Muscle of leg (tissue), 11 donors: ENCODE results near the gene CD160. TPM values are rescaled to one million over a fixed set of nuclear protein-coding genes. Genes with fewer than 3 reads are reported as not detected.
"Not testable (repeated sequence)": the region's sequence is repeated elsewhere in the genome, so short reads cannot be mapped to it uniquely, and the experiment has no call there.

Experiments used
- DNase-seq: peaks from one replicate; pipeline ENCODE4 v3.0.0; 2013
- H3K27ac ChIP-seq: one replicate; pipeline ENCODE4 v1.5.1; 2013; ENCODE audit warnings: mild to moderate bottlenecking, low read length, control low read depth
- H3K27me3 ChIP-seq: one replicate; pipeline ENCODE4 v1.6.1; 2013; ENCODE audit warnings: low read length; ENCODE audit not compliant: control insufficient read depth, insufficient read depth
- H3K36me3 ChIP-seq: one replicate; pipeline ENCODE4 v1.6.1; 2013; ENCODE audit warnings: low read length; ENCODE audit not compliant: control insufficient read depth, insufficient read depth
- H3K4me1 ChIP-seq: one replicate; pipeline ENCODE4 v1.6.1; 2013; ENCODE audit warnings: low read length; ENCODE audit not compliant: control insufficient read depth, insufficient read depth
- H3K4me3 ChIP-seq: one replicate; pipeline ENCODE4 v1.5.1; 2013; ENCODE audit warnings: low read length, control low read depth
- H3K9me3 ChIP-seq: replicated peaks from 2 replicates; pipeline ENCODE4 v1.6.1; 2013; ENCODE audit warnings: low read depth, low read length; ENCODE audit not compliant: control insufficient read depth
- WGBS: methylation state at CpG from one replicate; pipeline ENCODE4 v1.1.5; 2013; ENCODE audit warnings: missing lambda C conversion rate; ENCODE audit not compliant: insufficient coverage; 5-methylcytosine and 5-hydroxymethylcytosine counted together
- polyA plus RNA-seq, 8 donors: library from polyadenylated mRNA; unstranded; fragments of 120-200 nt; gene quantifications; one replicate each; pipeline versions ENCODE4 v1.2.1 to v1.2.3, GENCODE V29; 2013; ENCODE audit warnings: inconsistent platforms in 1 of 8, low replicate concordance in 1 of 8; ENCODE audit not compliant: insufficient read length in 8 of 8, insufficient read depth in 1 of 8
- total RNA-seq: library from RNA; stranded (reverse); fragments of 120-200 nt; gene quantifications from one replicate; pipeline ENCODE4 v1.2.4, GENCODE V29; 2013

Gene CD160
- total and polyA plus RNA-seq, 9 donors, result 0.09 to 0.95 (median 0.79) TPM

DNA sequence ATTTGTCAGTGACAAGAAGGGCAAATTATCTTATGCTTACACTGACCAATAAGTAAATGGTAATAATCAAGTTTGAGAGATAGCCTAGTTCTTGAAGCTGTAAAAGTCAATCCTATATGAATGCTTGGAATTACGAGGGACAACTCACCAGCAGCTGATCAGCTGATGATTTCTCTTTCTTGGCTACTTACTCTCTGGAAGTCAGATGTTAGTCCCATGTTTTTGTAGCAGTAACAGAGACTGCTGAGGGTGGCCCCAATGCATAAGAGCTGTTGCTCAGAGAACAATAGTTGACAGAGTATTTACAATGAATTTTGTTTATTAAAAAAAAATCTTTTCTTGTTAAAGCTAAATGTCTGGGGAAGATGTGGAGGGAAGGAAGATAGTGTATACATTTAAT lies 39.3 kb downstream of the CD160 start:
- WGBS, result no CpG with 5 or more reads among the region's 1 CpG

DNA sequence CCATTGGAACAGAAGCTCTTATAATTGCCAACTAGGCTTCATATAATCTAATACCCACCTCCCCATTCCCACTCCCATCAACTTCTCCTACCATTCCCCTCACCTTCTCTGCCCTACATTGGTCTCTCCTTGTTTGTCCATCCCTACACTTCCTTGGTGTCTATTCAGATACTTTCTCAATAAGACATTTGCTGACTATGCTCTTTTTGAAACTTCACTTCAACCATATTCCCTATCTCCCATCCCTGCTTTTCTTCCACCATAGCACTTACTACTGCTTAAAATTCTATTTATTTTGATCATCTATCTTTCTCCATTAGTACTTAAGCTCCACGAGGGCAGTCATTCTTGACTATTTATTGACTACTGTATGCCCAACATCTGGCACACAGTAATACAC lies 40.4 kb downstream of the CD160 start:
- no peak overlapping the region for H3K4me3 ChIP-seq
- H3K4me1 ChIP-seq, result no peaks in the 10 kb centered on the region
- H3K36me3 ChIP-seq, result peaks cover 26% of the 10 kb centered on the region
- H3K9me3 ChIP-seq, result peaks cover 8% of the 10 kb centered on the region
- H3K27me3 ChIP-seq, result no peaks in the 10 kb centered on the region
- DNase-seq, result no peak
- WGBS, result no CpG with 5 or more reads among the region's 1 CpG
- no peak overlapping the region for H3K27ac ChIP-seq

More for the DNA sequence above, 39.3 kb downstream of the CD160 start:
- peaks cover 8% of the 10 kb centered on the region for H3K9me3 ChIP-seq
- H3K36me3 ChIP-seq, result peaks cover 26% of the 10 kb centered on the region
- no peak overlapping the region for H3K27ac ChIP-seq
- no peak for DNase-seq
- H3K4me1 ChIP-seq, result no peaks in the 10 kb centered on the region
- H3K27me3 ChIP-seq, result no peaks in the 10 kb centered on the region
- H3K4me3 ChIP-seq, result no peak overlapping the region

- not testable (repeated sequence) for H3K4me3 ChIP-seq, H3K27ac ChIP-seq, H3K27me3 ChIP-seq, H3K4me1 ChIP-seq, DNase-seq, H3K9me3 ChIP-seq
- WGBS, result 100% methylated on average over 1 of the region's 4 CpGs
- peaks cover 21% of the 10 kb centered on the region for H3K36me3 ChIP-seq
Measured at GRCh38 chr1:145760395-145760949, 41.2 kb downstream of the CD160 start.

GRCh38 chr1:145761498-145761897 lies 42.2 kb downstream of the CD160 start:
- not testable (repeated sequence) for H3K4me1 ChIP-seq, DNase-seq, H3K27ac ChIP-seq, H3K4me3 ChIP-seq, H3K9me3 ChIP-seq, H3K27me3 ChIP-seq
- H3K36me3 ChIP-seq, result peaks cover 21% of the 10 kb centered on the region
- WGBS, result 96% methylated on average over 8 of the region's 11 CpGs

DNA sequence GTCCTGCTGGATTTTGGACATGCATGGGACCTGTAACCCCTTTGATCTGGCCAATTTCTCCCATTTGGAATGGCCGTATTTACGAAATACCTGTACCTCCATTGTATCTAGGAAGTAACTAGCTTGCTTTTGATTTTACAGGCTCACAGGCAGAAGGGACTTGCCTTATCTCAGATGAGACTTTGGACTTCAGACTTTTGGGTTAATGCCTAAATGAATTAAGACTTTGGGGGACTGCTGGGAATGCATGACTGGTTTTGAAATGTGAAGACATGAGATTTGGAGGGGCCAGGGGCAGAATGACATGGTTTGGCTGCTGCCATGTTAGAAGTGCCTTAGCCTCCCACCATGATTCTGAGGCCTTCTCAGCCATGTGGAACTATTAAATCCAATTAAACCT lies 42.7 kb downstream of the CD160 start:
- H3K4me3 ChIP-seq, H3K9me3 ChIP-seq, H3K27ac ChIP-seq, H3K27me3 ChIP-seq, H3K4me1 ChIP-seq, DNase-seq: not testable (repeated sequence)
- H3K36me3 ChIP-seq, result peaks cover 20% of the 10 kb centered on the region
- WGBS, result no CpG with 5 or more reads among the region's 2 CpGs

DNA sequence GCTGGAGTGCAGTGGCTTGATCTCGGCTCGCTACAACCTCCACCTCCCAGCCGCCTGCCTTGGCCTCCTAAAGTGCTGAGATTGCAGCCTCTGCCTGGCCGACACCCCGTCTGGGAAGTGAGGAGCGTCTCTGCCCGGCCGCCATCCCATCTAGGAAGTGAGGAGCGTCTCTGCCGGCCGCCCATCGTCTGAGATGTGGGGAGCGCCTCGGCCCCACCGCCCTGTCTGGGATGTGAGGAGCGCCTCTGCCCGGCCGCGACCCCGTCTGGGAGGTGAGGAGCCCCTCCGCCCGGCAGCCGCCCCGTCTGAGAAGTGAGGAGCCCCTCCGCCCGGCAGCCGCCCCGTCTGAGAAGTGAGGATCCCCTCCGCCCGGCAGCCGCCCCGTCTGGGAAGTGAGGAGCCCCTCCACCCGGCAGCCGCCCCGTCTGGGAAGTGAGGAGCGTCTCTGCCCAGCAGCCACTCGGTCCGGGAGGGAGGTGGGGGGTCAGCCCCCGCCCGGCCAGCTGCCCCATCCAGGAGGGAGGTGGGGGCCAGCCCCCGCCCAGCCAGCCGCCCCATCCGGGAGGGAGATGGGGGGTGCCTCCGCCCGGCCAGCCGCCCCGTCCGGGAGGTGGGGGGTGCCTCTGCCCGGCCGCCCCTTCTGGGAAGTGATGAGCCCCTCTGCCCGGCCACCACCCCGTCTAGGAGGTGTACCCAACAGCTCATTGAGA lies 45.1 kb downstream of the CD160 start:
- 97% methylated on average over 50 of the region's 52 CpGs for WGBS
- H3K27ac ChIP-seq, H3K4me3 ChIP-seq, H3K27me3 ChIP-seq, H3K9me3 ChIP-seq, H3K4me1 ChIP-seq, DNase-seq, H3K36me3 ChIP-seq: not testable (repeated sequence)

DNA sequence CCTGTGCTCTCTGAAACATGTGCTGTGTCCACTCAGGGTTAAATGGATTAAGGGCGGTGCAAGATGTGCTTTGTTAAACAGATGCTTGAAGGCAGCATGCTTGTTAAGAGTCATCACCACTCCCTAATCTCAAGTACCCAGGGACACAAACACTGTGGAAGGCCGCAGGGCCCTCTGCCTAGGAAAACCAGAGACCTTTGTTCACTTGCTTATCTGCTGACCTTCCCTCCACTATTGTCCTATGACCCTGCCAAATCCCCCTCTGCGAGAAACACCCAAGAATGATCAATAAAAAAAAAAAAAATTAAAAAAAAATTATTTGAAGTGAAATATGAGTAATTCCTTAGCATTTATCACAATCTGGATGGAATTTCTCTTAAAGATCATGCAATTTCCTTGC lies 45.8 kb downstream of the CD160 start:
- H3K9me3 ChIP-seq, H3K27me3 ChIP-seq, H3K4me3 ChIP-seq, DNase-seq, H3K4me1 ChIP-seq, H3K27ac ChIP-seq: not testable (repeated sequence)
- WGBS, result no CpG with 5 or more reads among the region's 3 CpGs
- peaks cover 12% of the 10 kb centered on the region for H3K36me3 ChIP-seq

DNA sequence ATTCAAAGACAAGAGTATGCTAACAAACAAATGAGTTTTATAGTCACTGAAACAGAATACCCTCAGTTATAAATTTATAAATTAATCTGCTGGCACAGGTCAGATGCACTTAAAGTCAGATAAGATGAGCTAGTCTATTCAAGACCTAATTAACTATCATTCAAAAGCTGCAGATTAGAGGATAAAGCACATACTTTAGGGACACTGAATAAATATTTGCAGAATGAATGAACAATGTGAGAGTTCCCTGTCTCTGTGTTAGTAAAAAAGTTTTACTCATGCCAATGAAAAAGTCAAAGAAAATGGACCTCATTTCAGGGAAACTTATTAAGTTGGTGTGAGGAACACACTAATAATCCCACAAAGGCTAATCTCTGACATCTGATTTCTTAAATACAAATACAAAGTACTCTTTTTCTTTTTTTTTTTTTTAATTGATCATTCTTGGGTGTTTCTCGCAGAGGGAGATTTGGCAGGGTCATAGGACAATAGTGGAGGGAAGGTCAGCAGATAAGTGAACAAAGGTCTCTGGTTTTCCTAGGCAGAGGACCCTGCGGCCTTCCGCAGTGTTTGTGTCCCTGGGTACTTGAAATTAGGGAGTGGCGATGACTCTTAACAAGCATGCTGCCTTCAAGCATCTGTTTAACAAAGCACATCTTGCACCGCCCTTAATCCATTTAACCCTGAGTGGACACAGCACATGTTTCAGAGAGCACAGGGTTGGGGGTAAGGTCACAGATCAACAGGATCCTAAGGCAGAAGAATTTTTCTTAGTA lies 46.5 kb downstream of the CD160 start:
- no CpG with 5 or more reads among the region's 5 CpGs for WGBS
- H3K4me3 ChIP-seq, H3K27me3 ChIP-seq, H3K9me3 ChIP-seq, H3K4me1 ChIP-seq, H3K27ac ChIP-seq, DNase-seq: not testable (repeated sequence)
- peaks cover 12% of the 10 kb centered on the region for H3K36me3 ChIP-seq

- not testable (repeated sequence) for H3K27me3 ChIP-seq, H3K4me1 ChIP-seq, H3K36me3 ChIP-seq, H3K9me3 ChIP-seq, H3K4me3 ChIP-seq, DNase-seq, H3K27ac ChIP-seq
- WGBS, result 98% methylated on average over 21 of the region's 29 CpGs
Measured at GRCh38 chr1:145766926-145767325, 47.6 kb downstream of the CD160 start.

DNA sequence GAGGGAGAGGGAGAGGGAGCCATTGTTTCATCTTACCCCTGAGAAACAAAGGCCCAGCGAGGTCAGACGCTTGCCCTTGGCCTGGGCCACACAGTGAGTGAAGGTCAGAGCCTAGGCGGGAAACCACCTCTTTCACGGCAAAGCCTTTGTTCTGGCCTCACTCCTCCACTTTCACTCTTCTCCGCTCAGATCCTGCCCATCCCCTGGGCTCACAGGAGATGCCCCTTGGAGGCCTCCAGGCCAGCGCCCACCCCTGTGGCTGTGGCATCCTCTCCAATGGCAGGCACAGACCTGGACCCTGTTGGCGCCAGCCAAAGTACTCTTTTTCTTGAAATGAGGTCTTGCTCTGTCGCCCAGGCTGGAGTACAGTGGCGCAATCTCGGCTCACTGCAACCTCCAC lies 48.7 kb downstream of the CD160 start:
- not testable (repeated sequence) for H3K9me3 ChIP-seq, H3K36me3 ChIP-seq, H3K4me3 ChIP-seq, H3K27me3 ChIP-seq, DNase-seq, H3K4me1 ChIP-seq, H3K27ac ChIP-seq
- no CpG with 5 or more reads among the region's 10 CpGs for WGBS
